IMR-90 (cell line): ENCODE data around the gene CSTB. TPM values are rescaled to one million over a fixed set of nuclear protein-coding genes. Genes with fewer than 3 reads are reported as not detected.
A peak's percentile ranks its signal among the peaks of the same experiment; 100 is the strongest.

Experiments used
- ATAC-seq: fragments of 200-7000 bp; cut with Tn5 transposase; 2 replicates; pipeline ENCODE4 v1.9.1; 2020; ENCODE audit warnings: low read depth, mild to moderate bottlenecking, moderate library complexity
- BruUV-seq: library from RNA; stranded (reverse); fragments of 400-500 nt; replicated peaks from 2 replicates; lab custom pipeline; 2021; lab: Mats Ljungman, UMichigan
- CTCF ChIA-PET: fragments of 300-600 bp; formaldehyde crosslinking; extraction: SDS; loops from one replicate; lab custom pipeline; 2021; ENCODE audit warnings: antibody characterized with exemption; lab: Yijun Ruan, JAX
- POLR2A ChIA-PET: fragments of 300-600 bp; sonication (Branson Sonifier 250); formaldehyde crosslinking; loops from one replicate; lab custom pipeline; 2022; ENCODE audit warnings: antibody characterized with exemption; ENCODE audit not compliant: unreplicated experiment; lab: Charles Lee
- DNase-seq: peaks from one replicate; pipeline ENCODE4 v3.0.0; 2013
- H2AFZ ChIP-seq: replicated peaks from 2 replicates; pipeline ENCODE3; 2013; ENCODE audit warnings: low read length, mild to moderate bottlenecking; ENCODE audit not compliant: poor library complexity
- H2AK5ac ChIP-seq: 2 replicates; pipeline ENCODE4 v1.6.1; 2013; ENCODE audit warnings: low read depth, low read length, inconsistent platforms
- H2AK9ac ChIP-seq: replicated peaks from 2 replicates; pipeline ENCODE3; 2013; ENCODE audit warnings: mild to moderate bottlenecking, low read depth, low read length, moderate library complexity; ENCODE audit not compliant: poor library complexity
- H2BK120ac ChIP-seq: 2 replicates; pipeline ENCODE4 v1.6.1; 2013; ENCODE audit warnings: low read depth, low read length, inconsistent platforms
- H2BK15ac ChIP-seq: 3 replicates; pipeline ENCODE4 v1.6.1; 2013; ENCODE audit warnings: low read depth, low read length, inconsistent platforms
- H2BK20ac ChIP-seq: 2 replicates; pipeline ENCODE4 v1.6.1; 2013; ENCODE audit warnings: low read depth, mild to moderate bottlenecking, inconsistent platforms, low read length, moderate library complexity
- H2BK5ac ChIP-seq: 2 replicates; pipeline ENCODE4 v1.6.1; 2013; ENCODE audit warnings: mild to moderate bottlenecking, low read depth, low read length, inconsistent platforms; ENCODE audit not compliant: poor library complexity, severe bottlenecking
- H3K14ac ChIP-seq: replicated peaks from 2 replicates; pipeline ENCODE4 v1.6.1; 2013; ENCODE audit warnings: low read depth, low read length, inconsistent platforms
- H3K18ac ChIP-seq: 2 replicates; pipeline ENCODE4 v1.6.1; 2013; ENCODE audit warnings: low read depth, low read length, control low read depth
- H3K23ac ChIP-seq: 2 replicates; pipeline ENCODE4 v1.6.1; 2013; ENCODE audit warnings: low read depth, low read length, inconsistent platforms
- H3K27ac ChIP-seq: 2 replicates; pipeline ENCODE4 v1.5.1; 2013; ENCODE audit warnings: mild to moderate bottlenecking, control low read depth, low read length; ENCODE audit not compliant: insufficient read depth
- H3K27me3 ChIP-seq: 2 replicates; pipeline ENCODE4 v1.6.1; 2013; ENCODE audit warnings: low read length; ENCODE audit not compliant: control insufficient read depth, insufficient read depth
- H3K36me3 ChIP-seq: 2 replicates; pipeline ENCODE4 v1.6.1; 2013; ENCODE audit warnings: low read length, mixed read lengths; ENCODE audit not compliant: control insufficient read depth, insufficient read depth
- H3K4ac ChIP-seq: 2 replicates; pipeline ENCODE4 v1.6.1; 2013; ENCODE audit warnings: low read depth, low read length, inconsistent platforms
- H3K4me1 ChIP-seq: 2 replicates; pipeline ENCODE4 v1.6.1; 2013; ENCODE audit warnings: low read length, mixed read lengths; ENCODE audit not compliant: control insufficient read depth, insufficient read depth
- H3K4me2 ChIP-seq: 2 replicates; pipeline ENCODE4 v1.6.1; 2013; ENCODE audit warnings: low read depth, mild to moderate bottlenecking, control low read depth, low read length, moderate library complexity
- H3K4me3 ChIP-seq: 2 replicates; pipeline ENCODE4 v1.5.1; 2013; ENCODE audit warnings: low read depth, mild to moderate bottlenecking, control low read depth, low read length, moderate library complexity; ENCODE audit not compliant: insufficient read depth
- H3K56ac ChIP-seq: 2 replicates; pipeline ENCODE4 v1.6.1; 2013; ENCODE audit warnings: low read length, inconsistent platforms; ENCODE audit not compliant: insufficient read depth; ENCODE audit errors: extremely low read depth
- H3K79me1 ChIP-seq, 2 experiments: 2 replicates each; pipeline ENCODE4 v1.6.1; 2013; ENCODE audit warnings: low read length in 2 of 2, inconsistent platforms in 1 of 2, low read depth in 1 of 2
- H3K9ac ChIP-seq: 2 replicates; pipeline ENCODE4 v1.6.1; 2013; ENCODE audit warnings: low read depth, low read length, control low read depth
- H3K9me1 ChIP-seq: 2 replicates; pipeline ENCODE4 v1.6.1; 2013; ENCODE audit warnings: low read length, inconsistent platforms; ENCODE audit not compliant: insufficient read depth
- H3K9me3 ChIP-seq: 2 replicates; pipeline ENCODE4 v1.6.1; 2013; ENCODE audit warnings: low read length; ENCODE audit not compliant: control insufficient read depth, insufficient read depth
- H4K20me1 ChIP-seq: 2 replicates; pipeline ENCODE4 v1.6.1; 2013; ENCODE audit warnings: low read length, inconsistent platforms; ENCODE audit not compliant: insufficient read depth
- H4K5ac ChIP-seq: 2 replicates; pipeline ENCODE4 v1.6.1; 2013; ENCODE audit warnings: mild to moderate bottlenecking, low read depth, low read length, control low read depth
- H4K8ac ChIP-seq, 2 experiments: 2 replicates each; pipeline ENCODE4 v1.6.1; 2013; ENCODE audit warnings: low read depth in 2 of 2, low read length in 2 of 2, control low read depth in 1 of 2, inconsistent platforms in 1 of 2
- H4K91ac ChIP-seq: 2 replicates; pipeline ENCODE4 v1.6.1; 2013; ENCODE audit warnings: low read depth, low read length, inconsistent platforms; ENCODE audit not compliant: insufficient read depth
- CEBPB ChIP-seq: IDR thresholded peaks from 2 replicates; pipeline ENCODE4 v1.6.1; 2012; ENCODE audit warnings: low read depth, low read length, improper control_type of control experiment
- CHD1 ChIP-seq: IDR thresholded peaks from 2 replicates; pipeline ENCODE4 v1.6.1; 2012; ENCODE audit warnings: low read depth, low read length, improper control_type of control experiment
- FOS ChIP-seq: fragments of 150-350 bp; IDR thresholded peaks from 2 replicates; pipeline ENCODE4 v1.6.1; 2016; ENCODE audit warnings: low read depth, low read length
- MAFK ChIP-seq: IDR thresholded peaks from 2 replicates; pipeline ENCODE4 v1.6.1; 2012; ENCODE audit warnings: low read depth, low read length, improper control_type of control experiment
- MAZ ChIP-seq: IDR thresholded peaks from 2 replicates; pipeline ENCODE4 v1.6.1; 2012; ENCODE audit warnings: low read depth, mild to moderate bottlenecking, low read length, improper control_type of control experiment, moderate library complexity, borderline replicate concordance
- MXI1 ChIP-seq: IDR thresholded peaks from 2 replicates; pipeline ENCODE4 v1.6.1; 2012; ENCODE audit warnings: low read depth, mild to moderate bottlenecking, low read length, moderate library complexity, borderline replicate concordance
- NFE2L2 ChIP-seq: fragments of 150-350 bp; IDR thresholded peaks from 2 replicates; pipeline ENCODE4 v1.6.1; 2016; ENCODE audit warnings: low read depth, mild to moderate bottlenecking, low read length
- POLR2A ChIP-seq: IDR thresholded peaks from 2 replicates; pipeline ENCODE4 v1.6.1; 2012; ENCODE audit warnings: mild to moderate bottlenecking, low read depth, low read length
- RAD21 ChIP-seq: IDR thresholded peaks from 2 replicates; pipeline ENCODE4 v1.6.1; 2012; ENCODE audit warnings: low read length, improper control_type of control experiment
- RCOR1 ChIP-seq: IDR thresholded peaks from 2 replicates; pipeline ENCODE4 v1.6.1; 2012; ENCODE audit warnings: mild to moderate bottlenecking, low read length, improper control_type of control experiment; ENCODE audit not compliant: insufficient replicate concordance
- RFX5 ChIP-seq: IDR thresholded peaks from 2 replicates; pipeline ENCODE4 v1.8.0; 2012; ENCODE audit warnings: low read depth, mild to moderate bottlenecking, low read length, moderate library complexity
- WGBS, 2 experiments: methylation state at CpG; one replicate each; pipeline versions ENCODE4 v1.1.5 to v1.1.7; 2013; ENCODE audit warnings: missing lambda C conversion rate in 2 of 2; ENCODE audit not compliant: insufficient read length in 1 of 2; ENCODE audit errors: extremely low coverage in 2 of 2; 5-methylcytosine and 5-hydroxymethylcytosine counted together
- dilution Hi-C: fragments of 300-500 bp; cut with HindIII; formaldehyde crosslinking; loops from one replicate; pipeline ENCODE4 v1.14.3; 2018; ENCODE audit warnings: low sequenced_read_pairs; ENCODE audit not compliant: unreplicated experiment
- in situ Hi-C: fragments of 300-500 bp; cut with MboI; formaldehyde crosslinking; loops from 3 replicates; pipeline ENCODE4 v1.14.3; 2019; ENCODE audit warnings: low sequenced_read_pairs, inconsistent platforms, mixed read lengths
- intact Hi-C: fragments of 100-400 bp; cut with micrococcal nuclease; formaldehyde crosslinking; loops from 2 replicates; pipeline ENCODE4 v1.10.0; 2022
- polyA plus RNA-seq, 3 experiments: library from polyadenylated mRNA; depleted of rRNA; stranded (reverse); fragments of >200 nt; gene quantifications; 2 replicates each; pipeline ENCODE4 v1.2.3, GENCODE V29; 2012; ENCODE audit warnings: low replicate concordance in 1 of 3
- total RNA-seq: library from RNA; depleted of rRNA; stranded (reverse); fragments of >200 nt; gene quantifications from 2 replicates; pipeline ENCODE4 v1.2.3, GENCODE V29; 2012
- TF ChIP-seq, protein P1 (sequence below): conservative IDR thresholded peaks from 2 replicates; pipeline ENCODE4 v1.5.1; 2012; ENCODE audit warnings: mild to moderate bottlenecking, low read depth, low read length, improper control_type of control experiment
- TF ChIP-seq, protein P2 (sequence below): fragments of 150-350 bp; IDR thresholded peaks from 2 replicates; pipeline ENCODE4 v1.6.1; 2016; ENCODE audit warnings: low read depth, mild to moderate bottlenecking, low read length, moderate library complexity, borderline replicate concordance

Gene CSTB
- total and polyA plus RNA-seq, 2 of the 4 experiments (the other 2 are of a cell fraction) = 6.1 to 71.7 TPM

DNA sequence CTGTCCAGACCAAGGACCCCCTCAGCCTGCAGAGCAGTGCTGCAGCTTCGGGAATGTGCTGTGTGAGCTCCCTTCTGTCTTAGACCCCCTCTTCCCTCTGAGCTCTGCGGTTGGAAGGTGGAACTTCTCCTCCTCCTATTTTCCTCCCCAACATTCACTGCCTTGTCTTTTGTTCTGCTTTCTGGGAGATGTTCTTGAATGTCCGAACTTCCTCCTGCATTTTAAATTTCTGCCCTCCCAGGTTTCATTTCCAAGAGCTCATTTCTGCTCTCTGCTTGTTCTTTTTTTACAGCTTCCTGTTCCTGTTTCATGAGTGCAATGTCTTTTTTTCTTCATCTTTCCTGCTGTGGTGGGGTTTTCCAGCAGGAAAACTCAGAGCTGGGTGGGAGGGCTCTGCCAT lies 42.6 kb upstream of the CSTB start (continued):
- no peak for TF ChIP-seq MAFK
- no peak for TF ChIP-seq RCOR1
- no peak for TF ChIP-seq NFE2L2

DNA sequence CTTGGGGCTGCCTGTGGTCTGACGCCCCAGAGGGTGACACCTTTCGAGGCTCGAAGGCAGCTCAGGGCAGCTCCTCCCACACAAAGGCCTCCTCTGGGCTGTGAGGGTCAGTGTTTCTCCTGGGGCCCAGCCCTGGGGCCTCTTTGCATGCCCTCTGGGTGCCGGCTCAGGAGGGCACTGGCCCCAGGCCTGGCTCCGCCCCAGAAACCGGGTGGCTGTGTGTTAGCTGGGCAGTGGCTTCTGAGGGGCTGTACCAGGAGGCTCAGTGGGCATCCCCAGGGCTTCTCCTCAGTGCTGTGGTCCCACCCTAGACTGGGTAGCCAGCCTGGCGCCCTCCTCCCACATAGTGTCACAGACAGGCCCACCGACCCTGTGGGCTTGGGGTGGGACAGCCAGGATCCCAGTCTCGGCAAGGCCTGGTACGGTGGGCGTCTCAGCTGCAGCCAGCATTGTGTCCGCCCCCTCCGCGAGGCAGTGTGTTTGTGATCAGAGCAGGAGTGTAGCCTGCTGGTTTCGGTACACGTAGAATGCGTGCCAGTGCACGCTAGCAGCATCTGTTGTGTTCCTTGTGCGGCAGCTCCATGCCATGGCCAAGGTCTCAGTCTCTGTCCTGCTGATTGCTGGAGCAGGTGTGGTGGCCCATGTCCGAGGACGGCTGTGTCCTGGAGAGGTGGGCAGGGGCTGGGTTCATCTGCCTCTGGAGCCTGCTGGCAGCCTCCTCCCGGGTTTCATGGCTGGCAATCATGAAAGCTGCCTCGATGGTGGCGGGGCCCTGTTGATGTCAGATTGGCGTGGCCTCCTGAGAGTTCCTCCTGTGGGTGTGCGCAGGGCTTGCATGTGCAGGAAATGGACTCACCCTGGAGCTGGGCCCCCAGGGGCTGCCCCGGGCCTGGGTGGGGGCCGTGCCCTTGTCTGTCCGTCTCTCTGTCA lies 41.3 kb upstream of the CSTB start:
- H2BK5ac ChIP-seq = no peak overlapping the region
- no peak overlapping the region for H3K23ac ChIP-seq
- H3K4me3 ChIP-seq = no peak overlapping the region
- H3K9ac ChIP-seq = no peak overlapping the region
- H3K4me2 ChIP-seq = no peak overlapping the region
- no peaks in the 10 kb centered on the region for H4K20me1 ChIP-seq
- no peak overlapping the region for H4K5ac ChIP-seq
- H3K27ac ChIP-seq = no peak overlapping the region
- H3K9me3 ChIP-seq = peaks cover 10% of the 10 kb centered on the region
- H3K9me1 ChIP-seq = no peaks in the 10 kb centered on the region
- no peak overlapping the region for H3K4ac ChIP-seq
- in situ Hi-C loops (no loop called here), dilution Hi-C loops (no loop called here), intact Hi-C loops (no loop called here)
- H3K4me1 ChIP-seq = no peaks in the 10 kb centered on the region
- no TSS peak for BruUV-seq
- H2AK9ac ChIP-seq = peak overlapping the region; percentile 42
- H4K91ac ChIP-seq = no peak overlapping the region
- H2BK20ac ChIP-seq = no peak overlapping the region
- no peak overlapping the region for H3K14ac ChIP-seq
- no peak overlapping the region for H2BK15ac ChIP-seq
- H3K56ac ChIP-seq = no peak overlapping the region
- ATAC-seq = no peak
- H3K27me3 ChIP-seq = no peaks in the 10 kb centered on the region; the same call in 1 of the 2 replicates
- H3K79me1 ChIP-seq = no peaks in the 10 kb centered on the region
- POLR2A ChIA-PET = no interaction called here
- H3K36me3 ChIP-seq = no peaks in the 10 kb centered on the region
- CTCF ChIA-PET = no interaction called here
- H4K8ac ChIP-seq = no peak overlapping the region
- WGBS, 2 experiments = 92% methylated on average over 7 of the region's 29 CpGs; no CpG with 5 or more reads in 1 of the 2 experiments
- DNase-seq = no peak
- H2BK120ac ChIP-seq = no peak overlapping the region
- no peak overlapping the region for H3K18ac ChIP-seq
- H2AK5ac ChIP-seq = no peak overlapping the region
- H2AFZ ChIP-seq = no peak overlapping the region
- TF ChIP-seq RAD21 = no peak
- no peak for TF ChIP-seq CEBPB
- TF ChIP-seq MAZ = no peak
- TF ChIP-seq FOS = no peak
- TF ChIP-seq, protein P1, sequence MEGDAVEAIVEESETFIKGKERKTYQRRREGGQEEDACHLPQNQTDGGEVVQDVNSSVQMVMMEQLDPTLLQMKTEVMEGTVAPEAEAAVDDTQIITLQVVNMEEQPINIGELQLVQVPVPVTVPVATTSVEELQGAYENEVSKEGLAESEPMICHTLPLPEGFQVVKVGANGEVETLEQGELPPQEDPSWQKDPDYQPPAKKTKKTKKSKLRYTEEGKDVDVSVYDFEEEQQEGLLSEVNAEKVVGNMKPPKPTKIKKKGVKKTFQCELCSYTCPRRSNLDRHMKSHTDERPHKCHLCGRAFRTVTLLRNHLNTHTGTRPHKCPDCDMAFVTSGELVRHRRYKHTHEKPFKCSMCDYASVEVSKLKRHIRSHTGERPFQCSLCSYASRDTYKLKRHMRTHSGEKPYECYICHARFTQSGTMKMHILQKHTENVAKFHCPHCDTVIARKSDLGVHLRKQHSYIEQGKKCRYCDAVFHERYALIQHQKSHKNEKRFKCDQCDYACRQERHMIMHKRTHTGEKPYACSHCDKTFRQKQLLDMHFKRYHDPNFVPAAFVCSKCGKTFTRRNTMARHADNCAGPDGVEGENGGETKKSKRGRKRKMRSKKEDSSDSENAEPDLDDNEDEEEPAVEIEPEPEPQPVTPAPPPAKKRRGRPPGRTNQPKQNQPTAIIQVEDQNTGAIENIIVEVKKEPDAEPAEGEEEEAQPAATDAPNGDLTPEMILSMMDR = no peak
- no peak for TF ChIP-seq RCOR1
- no peak for TF ChIP-seq MXI1
- TF ChIP-seq CHD1 = no peak
- TF ChIP-seq, protein P2, sequence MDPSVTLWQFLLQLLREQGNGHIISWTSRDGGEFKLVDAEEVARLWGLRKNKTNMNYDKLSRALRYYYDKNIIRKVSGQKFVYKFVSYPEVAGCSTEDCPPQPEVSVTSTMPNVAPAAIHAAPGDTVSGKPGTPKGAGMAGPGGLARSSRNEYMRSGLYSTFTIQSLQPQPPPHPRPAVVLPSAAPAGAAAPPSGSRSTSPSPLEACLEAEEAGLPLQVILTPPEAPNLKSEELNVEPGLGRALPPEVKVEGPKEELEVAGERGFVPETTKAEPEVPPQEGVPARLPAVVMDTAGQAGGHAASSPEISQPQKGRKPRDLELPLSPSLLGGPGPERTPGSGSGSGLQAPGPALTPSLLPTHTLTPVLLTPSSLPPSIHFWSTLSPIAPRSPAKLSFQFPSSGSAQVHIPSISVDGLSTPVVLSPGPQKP = no peak
- TF ChIP-seq MAFK = no peak
- no peak for TF ChIP-seq POLR2A
- TF ChIP-seq RFX5 = no peak
- no peak for TF ChIP-seq NFE2L2
